GM12878 (cell line): Measurements from ENCODE around the gene AEBP1. TPM values are rescaled to one million over a fixed set of nuclear protein-coding genes. Genes with fewer than 3 reads are reported as not detected.

Experiments
- ATAC-seq: fragments of 200-7000 bp; cut with Tn5 transposase; 3 replicates; pipeline ENCODE4 v1.9.1; 2020; ENCODE audit warnings: mild to moderate bottlenecking, moderate library complexity
- BruUV-seq: library from RNA; stranded (reverse); fragments of 400-500 nt; replicated peaks from 2 replicates; lab custom pipeline; 2021; lab: Mats Ljungman, UMichigan
- CTCF ChIA-PET: fragments of 300-600 bp; sonication (Branson Sonifier 250); formaldehyde crosslinking; extraction: SDS; loops from one replicate; lab custom pipeline; 2021; ENCODE audit warnings: inconsistent platforms; lab: Yijun Ruan, JAX
- POLR2A ChIA-PET: fragments of 350-600 bp; formaldehyde crosslinking; extraction: SDS; loops from one replicate; lab custom pipeline; 2021; ENCODE audit warnings: inconsistent platforms; lab: Charles Lee
- RAD21 ChIA-PET: fragments of 300-600 bp; sonication (Branson Sonifier 250); formaldehyde crosslinking; loops from one replicate; lab custom pipeline; 2023; ENCODE audit warnings: antibody characterized with exemption; ENCODE audit not compliant: unreplicated experiment; lab: Charles Lee
- SMC1A ChIA-PET: fragments of 300-600 bp; sonication (Branson Sonifier 250); formaldehyde crosslinking; loops from one replicate; lab custom pipeline; 2023; ENCODE audit not compliant: unreplicated experiment, uncharacterized antibody; lab: Charles Lee
- DNase-seq: peaks from one replicate; pipeline ENCODE4 v3.0.0-alpha.2; 2011; ENCODE audit warnings: low read depth, low spot score
- FAIRE-seq: peaks from 3 replicates; lab custom pipeline; 2011; peaks lifted over from hg19 to GRCh38; lab: Jason Lieb, UNC
- H2AFZ ChIP-seq: 2 replicates; pipeline ENCODE4 v1.6.0; 2011; ENCODE audit warnings: low read depth, low read length, control low read depth; ENCODE audit not compliant: control insufficient read depth
- H3K27ac ChIP-seq: 2 replicates; pipeline ENCODE4 v1.5.1; 2011; ENCODE audit warnings: control low read depth; ENCODE audit not compliant: control insufficient read depth, insufficient read depth
- H3K27me3 ChIP-seq, 2 experiments: replicated peaks in 1 of 2; 2 replicates each; pipeline versions ENCODE4 v1.6.0 to v1.6.1; 2011; ENCODE audit warnings: low read length in 1 of 2; ENCODE audit not compliant: control insufficient read depth in 2 of 2, insufficient read depth in 2 of 2
- H3K36me3 ChIP-seq, 2 experiments: 2 replicates each; pipeline ENCODE4 v1.5.1; 2011; ENCODE audit warnings: low read length in 1 of 2; ENCODE audit not compliant: control insufficient read depth in 2 of 2, insufficient read depth in 2 of 2
- H3K4me1 ChIP-seq: 2 replicates; pipeline ENCODE4 v1.6.1; 2011; ENCODE audit warnings: mild to moderate bottlenecking, low read length, moderate library complexity, mixed read lengths; ENCODE audit not compliant: control insufficient read depth, insufficient read depth
- H3K4me2 ChIP-seq: 2 replicates; pipeline ENCODE4 v1.6.0; 2011; ENCODE audit warnings: control low read depth; ENCODE audit not compliant: control insufficient read depth, insufficient read depth
- H3K4me3 ChIP-seq: fragments of 200-600 bp; sonication (generic); 2 replicates; pipeline ENCODE4 v1.5.1; 2016
- H3K79me2 ChIP-seq: 2 replicates; pipeline ENCODE4 v1.6.0; 2011; ENCODE audit warnings: low read length; ENCODE audit not compliant: control insufficient read depth, insufficient read depth
- H3K9ac ChIP-seq: 2 replicates; pipeline ENCODE4 v1.8.0; 2011; ENCODE audit warnings: low read length, control low read depth, mixed read lengths; ENCODE audit not compliant: control insufficient read depth, insufficient read depth
- H3K9me3 ChIP-seq: replicated peaks from 3 replicates; pipeline ENCODE4 v1.5.1; 2011; ENCODE audit warnings: mild to moderate bottlenecking, low read length; ENCODE audit not compliant: control insufficient read depth, insufficient read depth
- H4K20me1 ChIP-seq: 2 replicates; pipeline ENCODE4 v1.6.0; 2011; ENCODE audit not compliant: control insufficient read depth, insufficient read depth
- CBX5 ChIP-seq: sonication (generic); IDR thresholded peaks from 2 replicates; pipeline ENCODE4 v1.6.1; 2016; ENCODE audit warnings: low read depth, moderate library complexity, mild to moderate bottlenecking, inconsistent platforms
- ETV6 ChIP-seq, 2 experiments: fragments of 450-650 bp in 1 of 2; IDR thresholded peaks in 1 of 2; conservative IDR thresholded peaks in 1 of 2; 2 replicates each; pipeline ENCODE4 v1.6.1; 2014; ENCODE audit warnings: antibody characterized with exemption in 1 of 2, borderline replicate concordance in 1 of 2, low read depth in 1 of 2, mild to moderate bottlenecking in 1 of 2, moderate library complexity in 1 of 2
- POLR2A ChIP-seq: IDR thresholded peaks from 2 replicates; pipeline ENCODE4 v1.6.1; 2011; ENCODE audit warnings: low read depth, mild to moderate bottlenecking, low read length
- WGBS: methylation state at CpG from one replicate; pipeline ENCODE4 v1.1.6; 2016; ENCODE audit warnings: low lambda C conversion rate; ENCODE audit not compliant: insufficient replicate concordance, insufficient coverage; ENCODE audit errors: missing lambda C conversion rate; 5-methylcytosine and 5-hydroxymethylcytosine counted together
- in situ Hi-C: fragments of 300-500 bp; cut with MboI; formaldehyde crosslinking; loops from 9 replicates; pipeline ENCODE4 v1.14.3; 2018; ENCODE audit warnings: mixed read lengths
- intact Hi-C: fragments of 100-400 bp; cut with micrococcal nuclease; formaldehyde crosslinking; loops from one replicate; pipeline ENCODE4 v1.14.2; 2022; ENCODE audit not compliant: unreplicated experiment
- polyA plus RNA-seq, 11 experiments: library from polyadenylated mRNA; depleted of rRNA in 4 of 11; unstranded in 6 of 11; stranded (reverse) in 5 of 11; fragments of >200 nt; fragmentation: Nextera tagmentation in 4 of 11; fragmentation: Illumina TruSeq in 1 of 11; extraction: Ambion mirVana in 4 of 11; extraction: Trizol in 1 of 11; gene quantifications; 1 replicate in 1 of 11; 2 replicates in 10 of 11; pipeline versions ENCODE4 v1.2.1 to v1.2.3, GENCODE V29; 2011 to 2016; ENCODE audit warnings: inconsistent platforms in 2 of 11, missing spikeins in 2 of 11, low read depth in 1 of 11
- total RNA-seq, 4 experiments: library from RNA; depleted of rRNA in 3 of 4; stranded (reverse); fragments of >200 nt in 3 of 4; fragmentation: Illumina TruSeq in 1 of 4; extraction: Trizol in 1 of 4; gene quantifications; 2 replicates each; pipeline versions ENCODE4 v1.2.1 to v1.2.3, GENCODE V29; 2013 to 2021

AEBP1 gene
- total and polyA plus RNA-seq, 10 of the 15 experiments (the other 5 are each of a cell fraction or from before 2014, with no cell fraction given), result 0.06 to 0.23 (median 0.11) TPM; not detected in 5

DNA sequence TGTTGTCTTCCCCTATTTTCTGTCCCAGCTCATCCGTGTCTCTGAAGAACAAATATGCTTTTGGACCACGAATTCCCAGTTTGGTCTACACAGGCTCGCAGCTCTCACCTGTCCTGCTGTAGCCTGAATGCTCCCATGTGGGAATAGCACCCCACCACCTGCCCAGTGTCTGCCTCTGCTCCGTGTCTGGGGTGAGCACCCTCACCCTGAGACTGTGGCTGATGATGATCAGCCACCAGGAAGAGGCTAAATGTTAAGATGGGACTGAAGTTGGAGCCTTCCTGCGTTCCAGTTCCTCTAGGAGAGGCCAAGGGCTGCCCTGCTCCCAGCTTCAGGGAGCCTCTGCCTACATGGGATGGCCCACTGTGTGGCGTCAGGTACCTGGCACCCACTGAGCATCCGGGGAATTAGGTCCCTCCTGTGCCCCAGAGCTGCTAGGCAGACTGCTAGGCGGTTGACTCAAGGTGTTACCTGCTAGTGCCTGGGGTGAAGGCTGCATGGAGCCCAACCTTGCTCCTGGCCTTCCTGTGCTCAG lies 42.4 kb upstream of the AEBP1 start:
- CTCF ChIA-PET, result no interaction called here
- FAIRE-seq (no peak), DNase-seq (no peak), ATAC-seq (no peak)
- no peaks in the 10 kb centered on the region for H3K79me2 ChIP-seq
- POLR2A ChIA-PET, result interaction anchor here (1.0 kb wide), 1 partner anchor 20 kb away, joined by 3 read pairs; no protein-coding TSS in a partner anchor
- in situ Hi-C loops, result no loop called here
- peaks cover 35 to 40% of the 10 kb centered on the region in 2 experiments for H3K36me3 ChIP-seq
- H4K20me1 ChIP-seq, result peaks cover 3% of the 10 kb centered on the region; the same call in 1 of the 2 replicates
- H3K27me3 ChIP-seq, result no peaks in the 10 kb centered on the region
- no peak for TF ChIP-seq ETV6 (conservative IDR thresholded peaks at IDR 0.05 in 1 of 2, IDR thresholded peaks at IDR 0.05 in 1 of 2; ENCODE audit: borderline replicate concordance in 1 of 2, low read depth in 1 of 2)
- BruUV-seq, result no TSS peak
- peaks cover 24% of the 10 kb centered on the region for H3K4me1 ChIP-seq
- SMC1A ChIA-PET, result interaction anchor here (0.7 kb wide), 1 partner anchor 17 kb away, joined by 3 read pairs; no protein-coding TSS in a partner anchor
- no peak overlapping the region for H3K27ac ChIP-seq
- 79% methylated on average over 8 of the region's 8 CpGs for WGBS
- no peak overlapping the region for H2AFZ ChIP-seq
- H3K9me3 ChIP-seq, result no peaks in the 10 kb centered on the region
- no peak overlapping the region for H3K4me2 ChIP-seq
- RAD21 ChIA-PET, result no interaction called here
- intact Hi-C loops, result no loop called here
- H3K9ac ChIP-seq, result no peak overlapping the region
- H3K4me3 ChIP-seq, result no peak overlapping the region

DNA sequence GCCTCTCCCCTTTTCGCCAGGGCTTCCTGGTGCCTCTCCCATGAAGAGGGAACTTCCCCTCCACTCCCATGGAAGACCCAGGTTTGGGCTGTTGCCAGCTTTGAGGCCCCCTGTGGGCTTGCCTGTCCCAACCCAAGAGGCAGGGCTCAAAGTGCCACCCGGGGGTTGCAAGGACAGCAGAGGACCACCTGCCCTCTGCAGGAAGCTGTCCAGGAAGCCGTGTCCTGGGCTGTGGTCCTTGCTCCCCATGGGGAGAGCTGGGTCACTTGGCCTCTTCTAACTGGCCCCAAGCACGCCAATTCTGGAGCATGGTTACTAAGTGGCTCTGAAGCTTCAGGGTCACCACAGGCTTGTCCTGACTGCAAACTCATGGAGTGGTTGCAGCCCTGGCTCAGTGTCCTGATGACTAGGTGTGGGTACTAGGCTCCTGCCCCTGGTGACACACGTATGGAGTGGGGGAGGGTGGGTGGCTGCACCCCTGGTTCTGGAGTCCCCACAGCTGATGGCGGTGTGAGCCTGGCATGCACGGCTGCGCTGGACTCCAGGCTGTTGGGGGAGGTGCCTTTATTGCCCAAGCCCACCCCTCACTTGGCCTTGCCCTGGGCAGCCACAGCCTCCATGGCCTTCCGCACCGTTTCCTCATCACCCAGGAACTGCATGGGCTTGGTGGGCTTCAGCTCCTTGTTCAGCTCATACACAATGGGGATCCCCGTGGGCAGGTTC lies 41.8 kb upstream of the AEBP1 start:
- ChIA-PET CTCF (no interaction called here), RAD21 (no interaction called here), POLR2A (interaction anchor here (1.0 kb wide), 1 partner anchor 19 kb away, joined by 3 read pairs; no protein-coding TSS in a partner anchor), SMC1A (no interaction called here)
- Histone ChIP-seq H3K9ac (no peak overlapping the region), H3K4me1 (peaks cover 21% of the 10 kb centered on the region), H4K20me1 (peaks cover under 1% of the 10 kb centered on the region; the same call in 1 of the 2 replicates), H3K36me3 (peaks cover 29 to 34% of the 10 kb centered on the region in 2 experiments), H3K9me3 (no peaks in the 10 kb centered on the region), H3K4me2 (no peak overlapping the region), H3K4me3 (no peak overlapping the region), H3K27me3 (no peaks in the 10 kb centered on the region), H3K27ac (no peak overlapping the region), H2AFZ (no peak overlapping the region), H3K79me2 (no peaks in the 10 kb centered on the region)
- 89% methylated on average over 11 of the region's 11 CpGs for WGBS
- ATAC-seq (no peak), FAIRE-seq (no peak), DNase-seq (no peak)
- BruUV-seq, result no TSS peak
- TF ChIP-seq CBX5 (no peak), POLR2A (peak; percentile 60)
- in situ Hi-C loops, result no loop called here
- intact Hi-C loops, result no loop called here
